Liver (tissue), 9 donors: ENCODE measurements around the gene INPP5B. TPM values are rescaled to one million over a fixed set of nuclear protein-coding genes. Genes with fewer than 3 reads are reported as not detected.

Experiments
- DNase-seq: peaks from one replicate; pipeline ENCODE4 v3.0.0-alpha.2; 2017; ENCODE audit warnings: low spot score
- H3K27ac ChIP-seq, 2 donors: one replicate each; pipeline ENCODE4 v1.7.0; 2013; ENCODE audit warnings: inconsistent platforms in 2 of 2, low read length in 2 of 2, control low read depth in 1 of 2, low read depth in 1 of 2, mild to moderate bottlenecking in 1 of 2
- H3K27me3 ChIP-seq, 4 donors: one replicate each; pipeline versions ENCODE4 v1.6.1 to v1.7.0; 2013; ENCODE audit warnings: low read length in 3 of 4, inconsistent platforms in 1 of 4, mild to moderate bottlenecking in 1 of 4, moderate library complexity in 1 of 4; ENCODE audit not compliant: control insufficient read depth in 4 of 4, insufficient read depth in 4 of 4
- H3K36me3 ChIP-seq, 4 donors: one replicate each; pipeline versions ENCODE4 v1.6.1 to v1.7.0; 2013; ENCODE audit warnings: low read length in 3 of 4, mild to moderate bottlenecking in 3 of 4, low read depth in 1 of 4, moderate library complexity in 1 of 4; ENCODE audit not compliant: control insufficient read depth in 4 of 4, insufficient read depth in 3 of 4
- H3K4me1 ChIP-seq, 4 donors: one replicate each; pipeline versions ENCODE4 v1.6.1 to v1.7.0; 2013; ENCODE audit warnings: low read length in 3 of 4, mild to moderate bottlenecking in 3 of 4, moderate library complexity in 1 of 4; ENCODE audit not compliant: control insufficient read depth in 4 of 4, insufficient read depth in 4 of 4
- H3K4me3 ChIP-seq, 3 donors: one replicate each; pipeline versions ENCODE4 v1.6.1 to v1.7.0; 2013; ENCODE audit warnings: low read length in 3 of 3, control low read depth in 1 of 3, low read depth in 1 of 3, mild to moderate bottlenecking in 1 of 3
- H3K9ac ChIP-seq, 2 donors: one replicate each; pipeline ENCODE4 v1.7.0; 2013; ENCODE audit warnings: low read length in 2 of 2, mild to moderate bottlenecking in 2 of 2, moderate library complexity in 2 of 2, control low read depth in 1 of 2, low read depth in 1 of 2
- H3K9me3 ChIP-seq, 4 donors: one replicate each; pipeline versions ENCODE4 v1.6.1 to v1.7.0; 2013; ENCODE audit warnings: low read length in 3 of 4; ENCODE audit not compliant: control insufficient read depth in 4 of 4
- ATF3 ChIP-seq: IDR thresholded peaks from 2 replicates; pipeline ENCODE4 v1.6.1; 2016; ENCODE audit warnings: antibody characterized with exemption
- EGR1 ChIP-seq, 2 donors: IDR thresholded peaks; 2 replicates each; pipeline ENCODE4 v1.6.1; 2016 to 2018; ENCODE audit warnings: antibody characterized with exemption in 2 of 2, low read depth in 2 of 2
- FOXA1 ChIP-seq: IDR thresholded peaks from 2 replicates; pipeline ENCODE4 v1.6.1; 2016; ENCODE audit warnings: antibody characterized with exemption
- FOXA2 ChIP-seq: IDR thresholded peaks from 2 replicates; pipeline ENCODE4 v1.6.1; 2016; ENCODE audit warnings: antibody characterized with exemption
- GABPA ChIP-seq, 2 donors: IDR thresholded peaks in 1 of 2; conservative IDR thresholded peaks in 1 of 2; 2 replicates each; pipeline ENCODE4 v1.6.1; 2016; ENCODE audit warnings: antibody characterized with exemption in 2 of 2, mild to moderate bottlenecking in 1 of 2, moderate library complexity in 1 of 2
- HNF4A ChIP-seq, 2 donors: conservative IDR thresholded peaks; 2 replicates each; pipeline ENCODE4 v1.6.1; 2016; ENCODE audit warnings: antibody characterized with exemption in 2 of 2, mild to moderate bottlenecking in 2 of 2
- HNF4G ChIP-seq: IDR thresholded peaks from 2 replicates; pipeline ENCODE4 v1.6.1; 2016; ENCODE audit warnings: antibody characterized with exemption
- JUND ChIP-seq, 2 donors: IDR thresholded peaks; 2 replicates each; pipeline ENCODE4 v1.6.1; 2016; ENCODE audit warnings: antibody characterized with exemption in 2 of 2
- MAX ChIP-seq: IDR thresholded peaks from 2 replicates; pipeline ENCODE4 v1.6.1; 2016; ENCODE audit warnings: antibody characterized with exemption
- NR2F2 ChIP-seq: IDR thresholded peaks from 2 replicates; pipeline ENCODE4 v1.6.1; 2016; ENCODE audit warnings: antibody characterized with exemption
- RAD21 ChIP-seq, 2 donors: IDR thresholded peaks; 2 replicates each; pipeline ENCODE4 v1.6.1; 2016; ENCODE audit warnings: antibody characterized with exemption in 2 of 2, mild to moderate bottlenecking in 2 of 2
- REST ChIP-seq: IDR thresholded peaks from 2 replicates; pipeline ENCODE4 v1.6.1; 2016; ENCODE audit warnings: antibody characterized with exemption, mild to moderate bottlenecking
- RXRA ChIP-seq, 2 donors: IDR thresholded peaks; 2 replicates each; pipeline ENCODE4 v1.6.1; 2017 to 2018; ENCODE audit warnings: antibody characterized with exemption in 2 of 2, mild to moderate bottlenecking in 1 of 2
- SP1 ChIP-seq: IDR thresholded peaks from 2 replicates; pipeline ENCODE4 v1.6.1; 2018; ENCODE audit warnings: antibody characterized with exemption, mild to moderate bottlenecking
- TAF1 ChIP-seq: conservative IDR thresholded peaks from 2 replicates; pipeline ENCODE4 v1.6.1; 2016; ENCODE audit warnings: antibody characterized with exemption, mild to moderate bottlenecking
- YY1 ChIP-seq: IDR thresholded peaks from 2 replicates; pipeline ENCODE4 v1.6.1; 2016; ENCODE audit warnings: antibody characterized with exemption, mild to moderate bottlenecking
- ZBTB33 ChIP-seq: IDR thresholded peaks from 2 replicates; pipeline ENCODE4 v1.6.1; 2016; ENCODE audit warnings: antibody characterized with exemption
- WGBS: extraction: QIAGEN DNeasy Blood & Tissue Kit; methylation state at CpG from one replicate; pipeline ENCODE4 v1.1.7; 2013; 5-methylcytosine and 5-hydroxymethylcytosine counted together
- polyA plus RNA-seq, 2 donors: library from polyadenylated mRNA; stranded (reverse) in 1 of 2; unstranded in 1 of 2; fragments of 200-250 nt in 1 of 2; fragments of >200 nt in 1 of 2; fragmentation: Nextera tagmentation in 1 of 2; extraction: Ambion mirVana in 1 of 2; gene quantifications; one replicate each; pipeline versions ENCODE4 v1.2.1 to v1.2.3, GENCODE V29; 2013 to 2015
- total RNA-seq, 2 donors: library from RNA; depleted of rRNA; stranded (reverse); fragments of >200 nt; gene quantifications; one replicate each; pipeline ENCODE4 v1.2.3, GENCODE V29; 2014
- TF ChIP-seq, protein P1 (sequence below): fragments of 150-350 bp; IDR thresholded peaks from 2 replicates; pipeline ENCODE4 v1.5.1; 2017; ENCODE audit warnings: improper control_type of control experiment, low read depth, low read length; ENCODE audit not compliant: missing input control
- donor health status: healthy.
- donor health status: healthy.
- donor health status: healthy.
- donor health status: healthy.
- donor health status: healthy.

INPP5B gene
- total and polyA plus RNA-seq, 4 donors, result 5.0 to 30.9 (median 13.6) TPM

GRCh38 chr1:37922767-37923550, 23.9 kb downstream of the INPP5B start:
- Histone ChIP-seq H3K36me3 (peaks cover 0 to 7% (median 2%) of the 10 kb centered on the region in 4 donors), H3K27me3 (no peaks in the 10 kb centered on the region), H3K27ac (no peak overlapping the region), H3K9me3 (no peaks in the 10 kb centered on the region), H3K9ac (no peak overlapping the region), H3K4me3 (no peak overlapping the region), H3K4me1 (peaks cover 0 to 2% (median 0%) of the 10 kb centered on the region in 4 donors)
- 67% methylated on average over 4 of the region's 4 CpGs for WGBS
- DNase-seq, result peak; percentile 49
- TF ChIP-seq, protein P1, sequence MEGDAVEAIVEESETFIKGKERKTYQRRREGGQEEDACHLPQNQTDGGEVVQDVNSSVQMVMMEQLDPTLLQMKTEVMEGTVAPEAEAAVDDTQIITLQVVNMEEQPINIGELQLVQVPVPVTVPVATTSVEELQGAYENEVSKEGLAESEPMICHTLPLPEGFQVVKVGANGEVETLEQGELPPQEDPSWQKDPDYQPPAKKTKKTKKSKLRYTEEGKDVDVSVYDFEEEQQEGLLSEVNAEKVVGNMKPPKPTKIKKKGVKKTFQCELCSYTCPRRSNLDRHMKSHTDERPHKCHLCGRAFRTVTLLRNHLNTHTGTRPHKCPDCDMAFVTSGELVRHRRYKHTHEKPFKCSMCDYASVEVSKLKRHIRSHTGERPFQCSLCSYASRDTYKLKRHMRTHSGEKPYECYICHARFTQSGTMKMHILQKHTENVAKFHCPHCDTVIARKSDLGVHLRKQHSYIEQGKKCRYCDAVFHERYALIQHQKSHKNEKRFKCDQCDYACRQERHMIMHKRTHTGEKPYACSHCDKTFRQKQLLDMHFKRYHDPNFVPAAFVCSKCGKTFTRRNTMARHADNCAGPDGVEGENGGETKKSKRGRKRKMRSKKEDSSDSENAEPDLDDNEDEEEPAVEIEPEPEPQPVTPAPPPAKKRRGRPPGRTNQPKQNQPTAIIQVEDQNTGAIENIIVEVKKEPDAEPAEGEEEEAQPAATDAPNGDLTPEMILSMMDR, result no peak
- TF ChIP-seq HNF4G (no peak), NR2F2 (no peak), ZBTB33 (no peak), TAF1 (no peak), YY1 (no peak), RXRA (IDR thresholded peaks at IDR 0.05) (no peak), FOXA1 (no peak), MAX (no peak), SP1 (no peak), REST (no peak), FOXA2 (no peak), HNF4A (conservative IDR thresholded peaks at IDR 0.05) (no peak), JUND (IDR thresholded peaks at IDR 0.05) (no peak), ATF3 (no peak), GABPA (IDR thresholded peaks at IDR 0.05 in 1 of 2, conservative IDR thresholded peaks at IDR 0.05 in 1 of 2) (no peak), RAD21 (IDR thresholded peaks at IDR 0.05) (no peak), EGR1 (IDR thresholded peaks at IDR 0.05; ENCODE audit: low read depth in 2 of 2) (no peak)
